Neural progenitor cell (in vitro differentiated cells): ENCODE results near the gene CP. TPM values are rescaled to one million over a fixed set of nuclear protein-coding genes. Genes with fewer than 3 reads are reported as not detected.

Experiments
- DNase-seq: peaks from one replicate; pipeline ENCODE4 v3.0.0-alpha.2; 2016; ENCODE audit warnings: low spot score
- H2AFZ ChIP-seq: fragments of 200-600 bp; sonication (generic); replicated peaks from 2 replicates; pipeline ENCODE4 v1.6.1; 2016; ENCODE audit warnings: antibody characterized with exemption
- H3F3A ChIP-seq: fragments of 200-600 bp; sonication (generic); 2 replicates; pipeline ENCODE4 v1.6.1; 2016; ENCODE audit warnings: antibody characterized with exemption, low read depth
- H3K27ac ChIP-seq: fragments of 200-600 bp; sonication (generic); 2 replicates; pipeline ENCODE4 v1.5.1; 2016; ENCODE audit warnings: mild to moderate bottlenecking
- H3K27me3 ChIP-seq: fragments of 200-600 bp; sonication (generic); 2 replicates; pipeline ENCODE4 v1.6.1; 2016; ENCODE audit warnings: mild to moderate bottlenecking, moderate library complexity
- H3K36me3 ChIP-seq: fragments of 200-600 bp; sonication (generic); 2 replicates; pipeline ENCODE4 v1.5.1; 2016
- H3K4me1 ChIP-seq: fragments of 200-600 bp; sonication (generic); 2 replicates; pipeline ENCODE4 v1.6.1; 2016; ENCODE audit warnings: mixed run types
- H3K4me2 ChIP-seq: fragments of 200-600 bp; sonication (generic); 2 replicates; pipeline ENCODE4 v1.6.1; 2016
- H3K4me3 ChIP-seq: fragments of 200-600 bp; sonication (generic); 2 replicates; pipeline ENCODE4 v1.5.1; 2016
- H3K79me2 ChIP-seq: fragments of 200-600 bp; sonication (generic); 2 replicates; pipeline ENCODE4 v1.6.1; 2016; ENCODE audit warnings: low read depth
- H3K9ac ChIP-seq: fragments of 200-600 bp; sonication (generic); 2 replicates; pipeline ENCODE4 v1.6.1; 2016
- H3K9me3 ChIP-seq: fragments of 200-600 bp; sonication (generic); 2 replicates; pipeline ENCODE4 v1.5.1; 2016; ENCODE audit warnings: low read depth
- H4K20me1 ChIP-seq: fragments of 200-600 bp; sonication (generic); 2 replicates; pipeline ENCODE4 v1.6.1; 2016; ENCODE audit warnings: low read depth
- H3K27ac Mint-ChIP-seq: 3 replicates; pipeline ENCODE4 v1.8.0; 2021; ENCODE audit warnings: mixed read lengths
- H3K27me3 Mint-ChIP-seq: 2 replicates; pipeline ENCODE4 v1.8.0; 2022; ENCODE audit warnings: low read depth, mild to moderate bottlenecking, inconsistent platforms, moderate library complexity, mixed read lengths; ENCODE audit not compliant: insufficient read depth
- H3K36me3 Mint-ChIP-seq: 3 replicates; pipeline ENCODE4 v1.8.0; 2021; ENCODE audit warnings: mixed read lengths
- H3K4me1 Mint-ChIP-seq: 3 replicates; pipeline ENCODE4 v1.8.0; 2021; ENCODE audit warnings: mixed read lengths
- H3K4me3 Mint-ChIP-seq: 3 replicates; pipeline ENCODE4 v1.8.0; 2021; ENCODE audit warnings: mild to moderate bottlenecking, moderate library complexity, mixed read lengths
- H3K9me3 Mint-ChIP-seq: 3 replicates; pipeline ENCODE4 v1.8.0; 2020; ENCODE audit warnings: mixed read lengths
- CTCF ChIP-seq: fragments of 200-600 bp; sonication (generic); IDR thresholded peaks from 2 replicates; pipeline ENCODE4 v1.5.1; 2017; ENCODE audit warnings: antibody characterized with exemption, mild to moderate bottlenecking
- EZH2 ChIP-seq: fragments of 200-600 bp; sonication (generic); IDR thresholded peaks from 2 replicates; pipeline ENCODE4 v1.6.1; 2017; ENCODE audit warnings: antibody characterized with exemption, mild to moderate bottlenecking, moderate library complexity
- EZH2phosphoT487 ChIP-seq: fragments of 200-600 bp; sonication (generic); IDR thresholded peaks from 2 replicates; pipeline ENCODE4 v1.6.1; 2017; ENCODE audit warnings: antibody characterized with exemption
- total RNA-seq: library from RNA; depleted of rRNA; stranded (reverse); fragments of >200 nt; gene quantifications from 2 replicates; pipeline ENCODE4 v1.2.3, GENCODE V29; 2015; ENCODE audit warnings: low replicate concordance

CP gene
- total RNA-seq, 1 donor from 2014 or later = not detected

GRCh38 chr3:149153402-149153801, 68.2 kb downstream of the CP start:
- no peaks in the 10 kb centered on the region for H3K4me1 ChIP-seq
- H3K79me2 ChIP-seq = no peaks in the 10 kb centered on the region
- no peaks in the 10 kb centered on the region for H3K9me3 ChIP-seq
- no peaks in the 10 kb centered on the region for H4K20me1 ChIP-seq
- no peaks in the 10 kb centered on the region for H3K27me3 Mint-ChIP-seq
- no peak overlapping the region for H3K4me3 ChIP-seq
- H3K9me3 Mint-ChIP-seq = no peaks in the 10 kb centered on the region
- H3K27me3 ChIP-seq = no peaks in the 10 kb centered on the region
- peaks cover 3% of the 10 kb centered on the region for H3K36me3 ChIP-seq
- no peak for DNase-seq
- no peaks in the 10 kb centered on the region for H3F3A ChIP-seq
- H3K4me3 Mint-ChIP-seq = no peak overlapping the region
- H3K9ac ChIP-seq = no peak overlapping the region
- no peak for TF ChIP-seq CTCF
- no peak for TF ChIP-seq EZH2phosphoT487
- no peak for TF ChIP-seq EZH2
- H3K36me3 Mint-ChIP-seq = peaks cover 20% of the 10 kb centered on the region
- H3K27ac Mint-ChIP-seq = no peak overlapping the region
- no peak overlapping the region for H2AFZ ChIP-seq
- H3K4me1 Mint-ChIP-seq = peaks cover 7% of the 10 kb centered on the region
- no peak overlapping the region for H3K4me2 ChIP-seq
- no peak overlapping the region for H3K27ac ChIP-seq

- Histone ChIP-seq H3K27ac (no peak overlapping the region), H3F3A (no peaks in the 10 kb centered on the region), H4K20me1 (no peaks in the 10 kb centered on the region), H3K9me3 (no peaks in the 10 kb centered on the region), H3K4me2 (no peak overlapping the region), H3K9ac (no peak overlapping the region), H3K4me1 (no peaks in the 10 kb centered on the region), H3K79me2 (no peaks in the 10 kb centered on the region), H2AFZ (no peak overlapping the region), H3K27me3 (no peaks in the 10 kb centered on the region), H3K4me3 (no peak overlapping the region), H3K36me3 (no peaks in the 10 kb centered on the region)
- TF ChIP-seq EZH2phosphoT487 (no peak), CTCF (no peak), EZH2 (no peak)
- Mint-ChIP-seq H3K27me3 (no peaks in the 10 kb centered on the region), H3K4me3 (no peak overlapping the region), H3K4me1 (peaks cover 7% of the 10 kb centered on the region), H3K27ac (no peak overlapping the region), H3K36me3 (peaks cover 21% of the 10 kb centered on the region), H3K9me3 (no peaks in the 10 kb centered on the region)
- no peak for DNase-seq
Measured at GRCh38 chr3:149152420-149152819, 69.2 kb downstream of the CP start.

GRCh38 chr3:149151843-149152242, 69.8 kb downstream of the CP start:
- no peak for DNase-seq
- Histone ChIP-seq H3K79me2 (no peaks in the 10 kb centered on the region), H4K20me1 (no peaks in the 10 kb centered on the region), H3K4me1 (no peaks in the 10 kb centered on the region), H3K36me3 (no peaks in the 10 kb centered on the region), H3K4me2 (no peak overlapping the region), H3K9me3 (no peaks in the 10 kb centered on the region), H3F3A (no peaks in the 10 kb centered on the region), H2AFZ (no peak overlapping the region), H3K27me3 (no peaks in the 10 kb centered on the region), H3K27ac (no peak overlapping the region), H3K9ac (no peak overlapping the region), H3K4me3 (no peak overlapping the region)
- TF ChIP-seq CTCF (no peak), EZH2phosphoT487 (no peak), EZH2 (no peak)
- no peak overlapping the region for H3K4me3 Mint-ChIP-seq
- no peaks in the 10 kb centered on the region for H3K27me3 Mint-ChIP-seq
- peaks cover 19% of the 10 kb centered on the region for H3K36me3 Mint-ChIP-seq
- H3K27ac Mint-ChIP-seq = no peak overlapping the region
- no peaks in the 10 kb centered on the region for H3K9me3 Mint-ChIP-seq
- peaks cover 7% of the 10 kb centered on the region for H3K4me1 Mint-ChIP-seq
